ENCODE data around the gene ILRUN.

ILRUN gene

GRCh38 chr6:34736823-34737222 lies 40.3 kb upstream of the ILRUN start:
- no peaks in the 10 kb centered on the region for H3K4me1 ChIP-seq (ENCODE audit: control insufficient read depth, low read depth, low read length)
- H3K4ac ChIP-seq (ENCODE audit: low read depth, low read length), result no peak overlapping the region
- H2BK15ac ChIP-seq (replicated peaks; ENCODE audit: low read depth), result no peak overlapping the region
- H4K8ac ChIP-seq (ENCODE audit: low read depth, low read length), result no peak overlapping the region
- DNase-seq, result no peak
- no peak overlapping the region for H3K4me3 ChIP-seq (ENCODE audit: low read length)
- H2BK120ac ChIP-seq (ENCODE audit: low read depth, low read length), result no peak overlapping the region
- H3K27ac ChIP-seq (ENCODE audit: low read depth, low read length), result no peak overlapping the region
- no peaks in the 10 kb centered on the region for H3K79me2 ChIP-seq (ENCODE audit: control insufficient read depth, insufficient read depth, low read length)
- no peak overlapping the region for H3K9ac ChIP-seq (ENCODE audit: low read length)
- no peak overlapping the region for H3K4me2 ChIP-seq (ENCODE audit: low read length)
- H4K5ac ChIP-seq (ENCODE audit: low read length), result no peak overlapping the region
- H3K23ac ChIP-seq (ENCODE audit: low read length), result no peak overlapping the region
- H3K18ac ChIP-seq (ENCODE audit: low read length), result no peak overlapping the region
- no peak overlapping the region for H2AK5ac ChIP-seq (ENCODE audit: low read length)
- H3K79me1 ChIP-seq (ENCODE audit: low read length), result no peaks in the 10 kb centered on the region
- WGBS (ENCODE audit: extremely low coverage, insufficient coverage, low lambda C conversion rate), result no CpG with 5 or more reads among the region's 3 CpGs
- H3K56ac ChIP-seq (ENCODE audit: low read length), result no peak overlapping the region
- no peaks in the 10 kb centered on the region for H3K36me3 ChIP-seq (ENCODE audit: control insufficient read depth, insufficient read depth, low read length)
- H2BK5ac ChIP-seq (ENCODE audit: low read length), result no peak overlapping the region
- H3K27me3 ChIP-seq (ENCODE audit: insufficient read depth, low read length, poor library complexity), result no peaks in the 10 kb centered on the region

- no CpG with 5 or more reads among the region's 5 CpGs for WGBS (ENCODE audit: extremely low coverage, insufficient coverage, low lambda C conversion rate)
Measured at GRCh38 chr6:34731393-34732060, 35.0 kb upstream of the ILRUN start.

DNA sequence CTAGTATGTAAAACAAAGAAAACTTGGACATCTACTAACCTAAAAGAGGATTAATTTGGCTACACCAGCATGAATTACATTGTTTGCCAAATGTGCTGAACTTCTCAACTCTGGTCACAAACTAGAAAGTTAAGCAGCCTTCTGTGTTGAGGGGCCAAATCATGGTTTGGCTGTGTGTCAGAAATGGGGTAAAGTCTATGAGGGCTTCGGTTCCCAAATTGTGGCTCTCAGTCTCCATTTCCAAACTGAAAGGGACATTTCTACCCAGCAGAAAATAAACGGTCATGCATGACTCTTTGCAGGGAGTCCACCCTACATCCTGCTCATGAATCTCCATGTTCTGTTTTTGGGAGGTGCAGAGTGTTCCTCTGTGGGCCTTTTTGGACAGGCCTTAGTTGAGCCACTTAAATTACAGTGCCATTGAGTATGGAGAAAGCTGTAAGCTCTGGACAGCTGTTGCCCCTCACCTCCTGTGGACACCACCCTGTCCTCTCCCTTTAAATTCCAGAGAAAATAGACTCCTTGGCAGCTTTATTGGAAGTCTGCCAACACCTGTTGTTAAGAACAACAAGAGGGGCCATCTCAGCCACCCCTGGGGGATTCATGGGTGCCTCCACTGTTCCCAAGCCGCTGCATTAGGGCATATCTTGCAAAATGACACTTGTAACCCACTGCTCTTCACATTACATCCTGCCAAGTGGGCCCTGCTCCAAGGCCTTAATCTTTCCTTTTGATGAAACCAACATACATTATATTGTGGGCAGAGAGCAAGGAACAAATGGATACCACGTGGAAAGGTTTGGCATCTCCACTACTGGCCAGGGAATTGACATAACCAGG lies 33.3 kb upstream of the ILRUN start:
- H3K56ac ChIP-seq (ENCODE audit: low read length), result no peak overlapping the region
- no peak overlapping the region for H2BK120ac ChIP-seq (ENCODE audit: low read depth, low read length)
- no peak overlapping the region for H4K5ac ChIP-seq (ENCODE audit: low read length)
- no peak overlapping the region for H3K4me3 ChIP-seq (ENCODE audit: low read length)
- no peak overlapping the region for H2BK5ac ChIP-seq (ENCODE audit: low read length)
- no peak overlapping the region for H3K9ac ChIP-seq (ENCODE audit: low read length)
- no peaks in the 10 kb centered on the region for H3K79me1 ChIP-seq (ENCODE audit: low read length)
- H3K23ac ChIP-seq (ENCODE audit: low read length), result no peak overlapping the region
- H3K27me3 ChIP-seq (ENCODE audit: insufficient read depth, low read length, poor library complexity), result no peaks in the 10 kb centered on the region
- H2BK15ac ChIP-seq (replicated peaks; ENCODE audit: low read depth), result no peak overlapping the region
- no peak overlapping the region for H3K27ac ChIP-seq (ENCODE audit: low read depth, low read length)
- no peak overlapping the region for H3K18ac ChIP-seq (ENCODE audit: low read length)
- H3K79me2 ChIP-seq (ENCODE audit: control insufficient read depth, insufficient read depth, low read length), result no peaks in the 10 kb centered on the region
- H3K4ac ChIP-seq (ENCODE audit: low read depth, low read length), result no peak overlapping the region
- no CpG with 5 or more reads among the region's 4 CpGs for WGBS (ENCODE audit: extremely low coverage, insufficient coverage, low lambda C conversion rate)
- H3K36me3 ChIP-seq (ENCODE audit: control insufficient read depth, insufficient read depth, low read length), result no peaks in the 10 kb centered on the region
- no peak overlapping the region for H2AK5ac ChIP-seq (ENCODE audit: low read length)
- H3K4me1 ChIP-seq (ENCODE audit: control insufficient read depth, low read depth, low read length), result no peaks in the 10 kb centered on the region
- H4K8ac ChIP-seq (ENCODE audit: low read depth, low read length), result no peak overlapping the region
- H3K4me2 ChIP-seq (ENCODE audit: low read length), result no peak overlapping the region
- no peak for DNase-seq

More at GRCh38 chr6:34731393-34732060, 35.0 kb upstream of the ILRUN start:
- Histone ChIP-seq H3K79me1 (ENCODE audit: low read length) (no peaks in the 10 kb centered on the region), H2BK15ac (replicated peaks; ENCODE audit: low read depth) (no peak overlapping the region), H3K27me3 (ENCODE audit: insufficient read depth, low read length, poor library complexity) (no peaks in the 10 kb centered on the region), H3K4me3 (ENCODE audit: low read length) (no peak overlapping the region), H3K27ac (ENCODE audit: low read depth, low read length) (no peak overlapping the region), H3K4me2 (ENCODE audit: low read length) (no peak overlapping the region), H3K36me3 (ENCODE audit: control insufficient read depth, insufficient read depth, low read length) (no peaks in the 10 kb centered on the region), H3K18ac (ENCODE audit: low read length) (no peak overlapping the region), H2AK5ac (ENCODE audit: low read length) (no peak overlapping the region), H3K79me2 (ENCODE audit: control insufficient read depth, insufficient read depth, low read length) (no peaks in the 10 kb centered on the region), H3K23ac (ENCODE audit: low read length) (no peak overlapping the region), H3K9ac (ENCODE audit: low read length) (no peak overlapping the region), H3K4ac (ENCODE audit: low read depth, low read length) (no peak overlapping the region), H2BK120ac (ENCODE audit: low read depth, low read length) (no peak overlapping the region), H2BK5ac (ENCODE audit: low read length) (no peak overlapping the region), H4K8ac (ENCODE audit: low read depth, low read length) (no peak overlapping the region), H3K4me1 (ENCODE audit: control insufficient read depth, low read depth, low read length) (no peaks in the 10 kb centered on the region), H3K56ac (ENCODE audit: low read length) (no peak overlapping the region), H4K5ac (ENCODE audit: low read length) (no peak overlapping the region)
- DNase-seq, result no peak

GRCh38 chr6:34726055-34726454 lies 29.5 kb upstream of the ILRUN start:
- no peak overlapping the region for H4K5ac ChIP-seq (ENCODE audit: low read length)
- no peaks in the 10 kb centered on the region for H3K36me3 ChIP-seq (ENCODE audit: control insufficient read depth, insufficient read depth, low read length)
- no peak overlapping the region for H4K8ac ChIP-seq (ENCODE audit: low read depth, low read length)
- H2BK5ac ChIP-seq (ENCODE audit: low read length), result no peak overlapping the region
- H3K27ac ChIP-seq (ENCODE audit: low read depth, low read length), result no peak overlapping the region
- H3K4me1 ChIP-seq (ENCODE audit: control insufficient read depth, low read depth, low read length), result no peaks in the 10 kb centered on the region
- H3K4ac ChIP-seq (ENCODE audit: low read depth, low read length), result no peak overlapping the region
- H3K56ac ChIP-seq (ENCODE audit: low read length), result no peak overlapping the region
- H2BK15ac ChIP-seq (replicated peaks; ENCODE audit: low read depth), result no peak overlapping the region
- no peak overlapping the region for H3K18ac ChIP-seq (ENCODE audit: low read length)
- no CpG with 5 or more reads among the region's 1 CpG for WGBS (ENCODE audit: extremely low coverage, insufficient coverage, low lambda C conversion rate)
- no peak overlapping the region for H3K4me2 ChIP-seq (ENCODE audit: low read length)
- no peaks in the 10 kb centered on the region for H3K27me3 ChIP-seq (ENCODE audit: insufficient read depth, low read length, poor library complexity)
- H2BK120ac ChIP-seq (ENCODE audit: low read depth, low read length), result no peak overlapping the region
- no peak for DNase-seq
- H3K9ac ChIP-seq (ENCODE audit: low read length), result no peak overlapping the region
- H3K79me2 ChIP-seq (ENCODE audit: control insufficient read depth, insufficient read depth, low read length), result no peaks in the 10 kb centered on the region
- no peak overlapping the region for H3K23ac ChIP-seq (ENCODE audit: low read length)
- no peak overlapping the region for H2AK5ac ChIP-seq (ENCODE audit: low read length)
- H3K79me1 ChIP-seq (ENCODE audit: low read length), result no peaks in the 10 kb centered on the region
- no peak overlapping the region for H3K4me3 ChIP-seq (ENCODE audit: low read length)

GRCh38 chr6:34723203-34723602 lies 26.6 kb upstream of the ILRUN start:
- Histone ChIP-seq H3K4me3 (ENCODE audit: low read length) (no peak overlapping the region), H3K56ac (ENCODE audit: low read length) (no peak overlapping the region), H3K36me3 (ENCODE audit: control insufficient read depth, insufficient read depth, low read length) (no peaks in the 10 kb centered on the region), H2AK5ac (ENCODE audit: low read length) (no peak overlapping the region), H3K4ac (ENCODE audit: low read depth, low read length) (no peak overlapping the region), H3K27me3 (ENCODE audit: insufficient read depth, low read length, poor library complexity) (no peaks in the 10 kb centered on the region), H3K4me1 (ENCODE audit: control insufficient read depth, low read depth, low read length) (no peaks in the 10 kb centered on the region), H3K79me1 (ENCODE audit: low read length) (no peaks in the 10 kb centered on the region), H2BK5ac (ENCODE audit: low read length) (no peak overlapping the region), H3K79me2 (ENCODE audit: control insufficient read depth, insufficient read depth, low read length) (no peaks in the 10 kb centered on the region), H2BK120ac (ENCODE audit: low read depth, low read length) (peak overlapping the region; percentile 61), H3K23ac (ENCODE audit: low read length) (no peak overlapping the region), H3K27ac (ENCODE audit: low read depth, low read length) (no peak overlapping the region), H3K9ac (ENCODE audit: low read length) (no peak overlapping the region), H4K5ac (ENCODE audit: low read length) (no peak overlapping the region), H3K18ac (ENCODE audit: low read length) (no peak overlapping the region), H2BK15ac (replicated peaks; ENCODE audit: low read depth) (no peak overlapping the region), H4K8ac (ENCODE audit: low read depth, low read length) (peak overlapping the region; percentile 81), H3K4me2 (ENCODE audit: low read length) (no peak overlapping the region)
- WGBS (ENCODE audit: extremely low coverage, insufficient coverage, low lambda C conversion rate), result no CpG with 5 or more reads among the region's 2 CpGs
- no peak for DNase-seq
